Endothelial cell of umbilical vein (primary cell): ENCODE data around the gene DCDC1. TPM values are rescaled to one million over a fixed set of nuclear protein-coding genes. Genes with fewer than 3 reads are reported as not detected.

ENCODE experiments used
- BruUV-seq: library from RNA; stranded (reverse); fragments of 400-500 nt; replicated peaks from 2 replicates; lab custom pipeline; 2021; lab: Mats Ljungman, UMichigan
- CTCF ChIA-PET: fragments of 300-600, 350-600 bp; sonication (Branson Sonifier 250); formaldehyde crosslinking; loops from one replicate; lab custom pipeline; 2021; ENCODE audit warnings: antibody characterized with exemption, inconsistent platforms; lab: Charles Lee
- POLR2A ChIA-PET: fragments of 300-600, 350-600 bp; sonication (Branson Sonifier 250); formaldehyde crosslinking; loops from one replicate; lab custom pipeline; 2021; ENCODE audit warnings: antibody characterized with exemption, inconsistent platforms; lab: Charles Lee
- DNase-seq: peaks from one replicate; pipeline ENCODE4 v3.0.0-alpha.2; 2011; ENCODE audit warnings: low read depth, low spot score
- FAIRE-seq: peaks from 2 replicates; lab custom pipeline; 2011; peaks lifted over from hg19 to GRCh38; lab: Jason Lieb, UNC
- H2AFZ ChIP-seq: 2 replicates; pipeline ENCODE4 v1.6.0; 2012; ENCODE audit warnings: low read depth, low read length, control low read depth, inconsistent platforms
- H3K27ac ChIP-seq: 2 replicates; pipeline ENCODE4 v1.5.1; 2011; ENCODE audit warnings: low read depth, mild to moderate bottlenecking, control low read depth, low read length, moderate library complexity; ENCODE audit not compliant: insufficient read depth
- H3K27me3 ChIP-seq, 2 experiments: 2 replicates each; pipeline versions ENCODE4 v1.6.0 to v1.6.1; 2011; ENCODE audit warnings: low read length in 2 of 2, mixed read lengths in 1 of 2; ENCODE audit not compliant: control insufficient read depth in 2 of 2, insufficient read depth in 2 of 2
- H3K36me3 ChIP-seq, 2 experiments: 2 replicates in 1 of 2; 3 replicates in 1 of 2; pipeline ENCODE4 v1.5.1; 2011; ENCODE audit warnings: low read length in 2 of 2, mild to moderate bottlenecking in 1 of 2, moderate library complexity in 1 of 2; ENCODE audit not compliant: control insufficient read depth in 2 of 2, insufficient read depth in 2 of 2; ENCODE audit errors: extremely low read depth in 1 of 2
- H3K4me1 ChIP-seq: 3 replicates; pipeline ENCODE4 v1.5.1; 2011; ENCODE audit warnings: mild to moderate bottlenecking, low read length; ENCODE audit not compliant: control insufficient read depth, insufficient read depth; ENCODE audit errors: extremely low read depth
- H3K4me2 ChIP-seq: 2 replicates; pipeline ENCODE4 v1.6.1; 2011; ENCODE audit warnings: low read length, control low read depth, mixed read lengths; ENCODE audit not compliant: insufficient read depth
- H3K4me3 ChIP-seq, 3 experiments: fragments of 200-600 bp in 1 of 3; sonication (generic), shearing (Covaris generic) in 1 of 3; replicated peaks in 1 of 3; 2 replicates each; pipeline ENCODE4 v1.5.1; 2011 to 2016; ENCODE audit warnings: control low read depth in 3 of 3, low read length in 3 of 3, mild to moderate bottlenecking in 2 of 3, inconsistent platforms in 1 of 3, low read depth in 1 of 3, moderate library complexity in 1 of 3; ENCODE audit not compliant: insufficient read depth in 1 of 3
- H3K79me2 ChIP-seq: 2 replicates; pipeline ENCODE4 v1.6.0; 2012; ENCODE audit warnings: low read length, inconsistent platforms; ENCODE audit not compliant: control insufficient read depth, insufficient read depth
- H3K9ac ChIP-seq: replicated peaks from 2 replicates; pipeline ENCODE3; 2011; ENCODE audit warnings: low read length, control low read depth; ENCODE audit not compliant: insufficient read depth; ENCODE audit errors: extremely low read depth
- H3K9me1 ChIP-seq: replicated peaks from 3 replicates; pipeline ENCODE4 v1.6.0; 2011; ENCODE audit warnings: mild to moderate bottlenecking, low read length; ENCODE audit not compliant: control insufficient read depth, insufficient read depth; ENCODE audit errors: extremely low read depth
- H3K9me3 ChIP-seq: replicated peaks from 2 replicates; pipeline ENCODE4 v1.5.1; 2012; ENCODE audit warnings: low read length, inconsistent platforms; ENCODE audit not compliant: control insufficient read depth, insufficient read depth
- H4K20me1 ChIP-seq: replicated peaks from 2 replicates; pipeline ENCODE3; 2011; ENCODE audit warnings: mild to moderate bottlenecking, low read length; ENCODE audit not compliant: control insufficient read depth, insufficient read depth; ENCODE audit errors: extremely low read depth
- CTCF ChIP-seq, 2 donors: IDR thresholded peaks; 1 replicate in 1 of 2; 2 replicates in 1 of 2; pipeline ENCODE4 v1.5.1; 2011; ENCODE audit warnings: low read length in 2 of 2, mild to moderate bottlenecking in 2 of 2, moderate library complexity in 2 of 2, control low read depth in 1 of 2, inconsistent platforms in 1 of 2, low read depth in 1 of 2; ENCODE audit not compliant: insufficient read depth in 1 of 2; ENCODE audit errors: extremely low read depth in 1 of 2
- MAX ChIP-seq: IDR thresholded peaks from 2 replicates; pipeline ENCODE4 v1.6.1; 2011; ENCODE audit not compliant: insufficient read depth, insufficient read length
- MYC ChIP-seq: IDR thresholded peaks from one replicate; pipeline ENCODE4 v1.6.1; 2011; ENCODE audit warnings: mild to moderate bottlenecking, low read depth, low read length
- POLR2A ChIP-seq: IDR thresholded peaks from 2 replicates; pipeline ENCODE4 v1.6.1; 2012; ENCODE audit warnings: low read depth, mild to moderate bottlenecking, control low read depth, low read length
- dilution Hi-C: fragments of 300-500 bp; cut with MboI; formaldehyde crosslinking; loops from one replicate; pipeline ENCODE4 v1.15.0; 2019; ENCODE audit warnings: low sequenced_read_pairs; ENCODE audit not compliant: extremely low pct_ligation_motif_present
- intact Hi-C: fragments of 100-400 bp; cut with micrococcal nuclease; formaldehyde crosslinking; loops from one replicate; pipeline ENCODE4 v1.10.0; 2022
- polyA plus RNA-seq, 4 experiments: library from polyadenylated mRNA; depleted of rRNA in 3 of 4; stranded (reverse) in 3 of 4; unstranded in 1 of 4; fragments of >200 nt; gene quantifications; 2 replicates each; pipeline versions ENCODE4 v1.2.1 to v1.2.3, GENCODE V29; 2011 to 2012; ENCODE audit warnings: missing spikeins in 1 of 4
- total RNA-seq: library from RNA; stranded (reverse); gene quantifications from 2 replicates; pipeline ENCODE4 v1.2.3, GENCODE V29; 2021

The DCDC1 gene
- total and polyA plus RNA-seq, 2 donors (not counting 3 experiments of a cell fraction or from before 2014, with no cell fraction given), result 0.04 TPM; not detected in 1

GRCh38 chr11:31218847-31219246, 150.7 kb downstream of the DCDC1 start:
- POLR2A ChIA-PET, result no interaction called here

More at GRCh38 chr11:31218847-31219246, 150.7 kb downstream of the DCDC1 start:
- no peak for TF ChIP-seq MYC
- TF ChIP-seq POLR2A, result no peak
- TF ChIP-seq CTCF (IDR thresholded peaks at IDR 0.05; ENCODE audit: extremely low read depth in 1 of 2, insufficient read depth in 1 of 2, low read depth in 1 of 2, low read length in 2 of 2), result no peak
- no peak for TF ChIP-seq MAX
- no peak for DNase-seq
- no peak overlapping the region for H3K4me3 ChIP-seq
- no peak overlapping the region for H3K27ac ChIP-seq
- H3K4me1 ChIP-seq, result no peaks in the 10 kb centered on the region
- no peaks in the 10 kb centered on the region for H4K20me1 ChIP-seq
- peaks cover 0 to 4% of the 10 kb centered on the region in 2 experiments for H3K27me3 ChIP-seq
- BruUV-seq, result no TSS peak
- CTCF ChIA-PET, result interaction anchor here (0.9 to 1.4 kb wide), 3 partner anchors 15 to 151 kb away, joined by 3 to 4 read pairs (median 4); partner anchors contain the start of genes DCDC1 and DNAJC24
- H3K4me2 ChIP-seq, result no peak overlapping the region
- H3K79me2 ChIP-seq, result no peaks in the 10 kb centered on the region
- no peak for FAIRE-seq
- no peaks in the 10 kb centered on the region for H3K9me3 ChIP-seq
- no peaks in the 10 kb centered on the region for H3K9me1 ChIP-seq
- dilution Hi-C loops, result no loop called here
- no peak overlapping the region for H2AFZ ChIP-seq
- H3K9ac ChIP-seq, result no peak overlapping the region
- H3K36me3 ChIP-seq, result no peaks in the 10 kb centered on the region
- intact Hi-C loops, result no loop called here
